Urothelium cell line (cell line): ENCODE results near the gene RAP1A.
"Not testable (repeated sequence)": the region's sequence is repeated elsewhere in the genome, so short reads cannot be mapped to it uniquely, and the experiment has no call there.

Source experiments
- DNase-seq: peaks from one replicate; pipeline ENCODE4 v3.0.0; 2011; ENCODE audit warnings: low spot score, mixed read lengths
- FAIRE-seq: peaks from 2 replicates; lab custom pipeline; 2011; peaks lifted over from hg19 to GRCh38; lab: Jason Lieb, UNC

The RAP1A gene

DNA sequence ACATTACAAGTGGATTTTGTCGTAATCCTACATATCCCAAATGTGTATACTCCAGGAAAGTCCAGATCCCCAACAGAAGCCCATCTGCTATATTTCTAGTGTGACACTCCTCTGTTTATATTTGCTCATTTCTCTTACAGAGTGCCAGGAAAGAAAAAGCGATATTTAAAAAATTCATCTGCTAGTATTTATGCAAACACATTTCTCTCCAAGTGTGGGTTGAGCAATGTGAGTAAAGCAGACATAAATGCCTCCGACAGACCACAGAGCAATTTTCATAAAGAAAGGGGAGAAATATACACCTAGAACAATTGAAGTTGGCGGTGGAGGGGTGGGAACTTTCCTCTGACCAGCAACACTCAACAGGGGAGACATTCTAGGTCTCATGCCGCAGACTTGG is 22.2 kb upstream of the RAP1A start:
- DNase-seq (no peak), FAIRE-seq (no peak)

DNA sequence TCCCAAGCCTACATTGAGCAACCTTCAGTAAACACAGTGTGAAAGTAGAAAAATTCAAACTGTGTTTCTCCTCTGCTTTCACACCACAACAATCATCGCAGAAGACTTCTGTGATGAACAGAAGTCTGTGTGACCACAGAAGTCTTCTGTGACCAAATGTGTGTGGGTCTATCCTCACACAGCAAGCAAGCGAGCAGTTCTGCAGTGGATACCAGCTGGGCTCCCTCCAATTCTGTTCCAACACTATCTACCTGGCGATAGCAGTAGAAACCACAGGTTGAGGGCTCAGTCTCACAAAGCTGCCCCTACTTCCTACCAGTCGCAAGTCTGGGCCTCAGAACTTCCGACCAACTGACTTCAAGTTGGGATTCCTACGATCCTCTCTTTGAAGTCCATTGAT is 21.0 kb upstream of the RAP1A start:
- DNase-seq (no peak), FAIRE-seq (no peak)

DNA sequence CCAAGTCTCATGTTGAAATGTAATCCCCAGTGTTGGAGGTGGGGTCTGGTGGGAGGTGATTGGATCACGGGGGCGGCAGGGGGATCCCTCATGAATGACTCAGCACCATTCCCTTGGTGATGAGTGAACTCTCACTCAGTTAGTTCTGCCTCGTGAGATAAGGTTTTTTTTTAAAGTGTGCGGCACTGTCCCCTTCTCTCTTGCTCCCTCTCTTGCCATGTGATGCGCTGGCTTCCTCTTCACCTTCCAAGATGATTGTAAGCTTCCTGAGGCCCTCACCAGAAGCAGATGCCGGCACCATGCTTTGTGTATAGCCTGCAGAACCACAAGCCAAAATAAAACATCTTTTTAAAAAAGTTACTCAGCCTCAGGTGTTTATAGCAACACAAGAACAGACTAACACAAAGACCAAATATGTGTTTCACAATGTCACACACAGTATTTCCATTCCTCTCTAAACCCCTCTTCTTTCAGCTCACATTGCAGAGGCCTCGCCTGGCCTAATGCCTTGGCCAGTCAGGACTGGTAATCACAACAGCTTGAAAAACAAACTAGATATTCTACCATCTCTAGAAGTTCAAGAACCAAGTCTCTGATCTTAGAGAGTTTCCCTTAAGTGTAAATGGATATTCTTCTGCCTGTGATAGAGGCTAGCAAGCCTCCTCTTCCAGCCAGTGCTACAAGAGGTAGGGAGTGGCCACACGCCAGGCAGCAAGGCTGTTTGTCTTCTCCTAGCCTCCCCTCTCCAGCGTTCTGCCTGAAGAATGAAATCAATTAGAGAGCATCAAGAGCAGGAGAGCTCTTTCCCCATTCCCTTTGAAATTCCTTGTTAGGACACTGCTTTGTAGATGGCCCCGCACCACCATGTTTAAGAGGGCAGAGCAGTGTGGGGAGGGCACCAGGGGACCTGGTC is 19.6 kb upstream of the RAP1A start:
- DNase-seq (no peak), FAIRE-seq (no peak)

GRCh38 chr1:111600886-111601386 is 18.7 kb upstream of the RAP1A start:
- FAIRE-seq, result no peak
- no peak for DNase-seq

- FAIRE-seq, result no peak
- DNase-seq, result no peak
These were observed 17.3 kb upstream of the RAP1A start for GRCh38 chr1:111602302-111602701.

DNA sequence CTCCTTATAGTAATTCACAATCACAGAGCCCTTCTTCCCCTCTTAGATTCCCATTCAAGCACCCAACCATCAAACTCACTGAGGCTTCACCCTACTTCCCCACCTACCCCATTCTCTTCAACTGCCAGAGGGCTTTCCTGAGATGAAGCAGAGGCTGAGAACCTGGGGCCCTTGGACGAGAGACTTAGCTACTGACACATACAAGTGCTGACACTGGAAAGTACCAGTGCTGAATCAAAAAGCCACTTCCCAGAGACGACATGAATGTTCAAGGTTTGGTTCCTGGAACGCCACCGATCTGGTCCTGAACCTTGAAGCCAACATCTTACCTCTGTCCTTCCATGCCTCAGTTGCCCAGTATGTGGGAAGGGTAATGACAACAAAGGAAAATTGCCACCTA is 16.6 kb upstream of the RAP1A start:
- DNase-seq (no peak), FAIRE-seq (no peak)

- no peak for DNase-seq
- no peak for FAIRE-seq
These were observed 15.6 kb upstream of the RAP1A start for GRCh38 chr1:111603979-111604378.

GRCh38 chr1:111604931-111605330 is 14.7 kb upstream of the RAP1A start:
- DNase-seq, result peak; percentile 72
- FAIRE-seq, result no peak

GRCh38 chr1:111605576-111605975 is 14.0 kb upstream of the RAP1A start:
- DNase-seq (no peak), FAIRE-seq (no peak)

DNA sequence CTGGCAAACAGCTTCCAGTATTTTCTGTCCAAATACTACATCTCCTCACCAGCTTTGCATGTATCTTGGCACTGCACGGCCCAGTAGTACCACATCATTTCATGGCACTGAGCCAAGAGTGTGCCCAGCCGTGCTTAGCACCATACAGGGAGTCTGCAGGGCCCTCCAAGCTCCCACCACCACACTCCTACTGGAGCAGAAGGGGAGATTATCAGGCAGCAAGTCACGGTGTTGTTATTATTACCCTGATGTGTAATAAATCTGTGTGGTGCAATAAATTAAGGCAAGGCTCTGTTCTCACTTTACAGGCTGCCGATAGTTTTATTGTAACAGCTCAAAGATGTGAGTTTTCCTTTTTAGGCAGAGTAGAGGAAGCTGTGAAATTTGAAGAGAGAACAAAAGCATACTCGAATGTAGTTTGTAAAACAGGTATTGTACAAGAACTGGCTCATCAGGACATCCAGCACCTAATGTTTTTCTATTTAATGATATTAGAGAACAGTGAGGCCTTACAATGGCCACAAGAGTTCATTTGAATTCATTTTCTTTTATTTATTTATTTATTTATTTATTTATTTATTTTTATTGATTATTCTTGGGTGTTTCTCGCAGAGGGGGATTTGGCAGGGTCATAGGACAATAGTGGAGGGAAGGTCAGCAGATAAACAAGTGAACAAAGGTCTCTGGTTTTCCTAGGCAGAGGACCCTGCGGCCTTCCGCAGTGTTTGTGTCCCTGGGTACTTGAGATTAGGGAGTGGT is 13.0 kb upstream of the RAP1A start:
- DNase-seq, FAIRE-seq: not testable (repeated sequence)

GRCh38 chr1:111608528-111608927 is 11.1 kb upstream of the RAP1A start:
- not testable (repeated sequence) for FAIRE-seq, DNase-seq

DNA sequence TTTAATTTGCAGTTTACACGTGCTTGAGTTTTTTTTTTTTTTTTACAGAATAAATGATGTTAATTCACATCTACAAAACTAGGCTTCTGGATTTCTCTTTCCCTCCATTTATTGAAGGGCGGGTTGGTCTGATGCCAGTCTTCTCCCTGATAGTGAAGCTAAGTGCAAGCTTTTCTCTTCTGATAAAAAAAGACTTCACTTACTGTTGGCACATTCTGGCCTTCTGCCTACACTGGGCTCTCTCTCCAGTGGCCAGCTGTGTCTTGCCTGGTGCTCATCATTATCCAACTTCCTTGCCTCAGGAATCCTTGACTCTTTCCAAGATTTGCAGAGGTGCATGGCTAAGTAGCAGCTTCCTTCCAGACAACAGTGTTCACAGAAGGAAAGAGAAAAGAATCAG is 7.6 kb upstream of the RAP1A start:
- DNase-seq (no peak), FAIRE-seq (no peak)

- DNase-seq, result no peak
- FAIRE-seq, result no peak
These were observed 3.5 kb upstream of the RAP1A start for GRCh38 chr1:111615870-111616715.

GRCh38 chr1:111618081-111618480 is 1.5 kb upstream of the RAP1A start:
- DNase-seq (no peak), FAIRE-seq (no peak)

DNA sequence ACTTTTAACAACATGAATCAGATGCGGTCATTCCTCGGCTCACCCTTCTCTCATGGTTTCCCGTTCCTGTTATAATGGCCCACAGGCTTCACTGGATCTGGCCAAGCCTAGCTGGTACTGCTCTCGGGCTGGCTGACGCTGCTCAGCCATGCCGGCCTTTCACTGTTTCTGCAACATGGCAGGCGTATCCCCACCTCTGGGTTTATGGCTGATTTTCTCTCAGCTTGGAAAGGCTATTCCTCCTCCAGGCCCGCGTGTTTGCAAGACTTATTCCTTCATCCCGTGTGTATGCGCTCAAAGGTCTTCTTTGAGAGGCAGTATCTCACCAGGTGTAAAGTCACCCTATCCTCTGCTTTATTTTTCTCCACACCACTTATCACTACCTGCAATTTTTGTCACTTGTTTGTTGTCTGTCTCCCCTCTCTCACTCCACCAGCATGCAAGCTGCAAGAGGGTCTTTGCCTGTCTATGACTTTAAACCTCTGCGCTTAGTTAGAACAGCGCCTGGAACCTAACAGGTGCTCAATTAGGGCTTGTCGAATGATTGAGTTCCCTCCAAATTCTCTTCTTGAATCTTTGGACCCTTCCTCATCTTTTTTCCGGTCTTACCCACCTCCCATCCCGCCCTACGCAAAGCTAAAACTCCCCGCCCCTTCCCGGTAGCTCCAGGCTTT is 491 bp upstream of the RAP1A start:
- no peak for FAIRE-seq

DNA sequence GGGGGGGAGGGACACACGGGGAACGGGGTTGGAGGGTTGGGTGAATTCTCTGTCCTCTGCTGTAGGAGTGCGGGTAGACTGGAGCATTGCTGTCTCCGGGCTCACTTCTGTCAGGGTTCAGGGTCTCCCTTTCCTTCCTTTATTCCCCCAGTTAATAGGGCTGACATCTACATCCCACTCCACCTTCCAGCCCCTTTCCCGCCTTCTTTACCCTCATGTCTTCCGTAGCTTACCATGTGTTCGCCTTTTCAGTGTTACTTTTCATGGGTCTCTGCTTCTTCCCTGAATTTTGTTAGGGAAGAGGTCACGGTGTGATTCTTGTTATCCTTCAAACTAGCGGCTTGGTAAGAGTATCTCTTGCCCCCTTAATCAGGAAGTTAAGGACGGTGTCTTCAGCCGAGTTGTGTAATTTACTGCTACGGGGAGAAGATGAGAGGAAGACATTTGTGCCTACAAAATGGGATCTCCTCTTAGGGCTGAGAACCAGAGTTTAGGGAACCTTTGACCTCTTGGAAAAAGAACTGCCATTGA is 917 bp downstream of the RAP1A start:
- DNase-seq (no peak), FAIRE-seq (no peak)

More for the DNA sequence above, 491 bp upstream of the RAP1A start:
- DNase-seq, result no peak

DNA sequence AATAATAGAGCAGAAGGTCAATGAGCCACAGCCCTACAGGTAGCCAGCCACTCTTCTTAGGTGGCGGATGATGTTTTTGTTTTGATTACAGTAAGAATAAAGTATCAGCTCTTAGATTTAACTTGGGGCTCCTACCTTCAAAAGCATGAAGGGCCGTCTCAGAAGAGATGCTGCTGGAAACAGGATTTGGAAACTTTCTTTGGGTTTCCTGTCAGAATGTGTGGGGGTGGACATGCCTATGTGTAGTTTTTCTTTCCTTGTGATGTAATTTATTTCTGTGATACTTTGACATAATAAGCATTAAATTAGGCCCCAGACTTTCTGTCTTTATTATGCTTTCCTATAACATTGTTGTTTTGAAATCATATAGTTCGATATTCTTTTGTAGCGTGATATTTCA is 1.5 kb downstream of the RAP1A start:
- FAIRE-seq (no peak), DNase-seq (no peak)

- FAIRE-seq, result no peak
- no peak for DNase-seq
These were observed 2.6 kb downstream of the RAP1A start for GRCh38 chr1:111622166-111622565.

GRCh38 chr1:111624382-111624781 is 4.8 kb downstream of the RAP1A start:
- DNase-seq (no peak), FAIRE-seq (no peak)

DNA sequence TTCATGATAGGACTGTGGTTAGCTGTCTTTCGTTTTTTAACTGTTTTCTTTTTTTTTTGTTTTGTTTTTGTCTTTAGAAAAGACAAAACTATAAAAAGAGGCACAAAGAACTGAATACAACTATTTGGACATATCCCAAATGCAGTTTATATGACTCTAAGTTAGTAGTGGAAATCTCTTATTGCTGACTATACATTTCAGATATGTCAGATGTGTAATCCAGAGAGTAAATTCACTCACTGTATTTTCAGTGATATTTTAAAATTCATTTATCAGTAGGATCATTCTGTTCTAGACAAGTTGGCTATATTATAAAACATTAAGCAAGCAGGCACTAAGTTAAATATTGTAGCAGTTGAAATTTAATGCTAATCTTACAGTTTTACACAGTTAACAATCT is 5.7 kb downstream of the RAP1A start:
- DNase-seq (no peak), FAIRE-seq (no peak)
